Kidney (tissue), 14 donors: ENCODE data around the gene INSC. TPM values are rescaled to one million over a fixed set of nuclear protein-coding genes. Genes with fewer than 3 reads are reported as not detected.

ENCODE experiments used
- DNase-seq, 5 donors: peaks; one replicate each; pipeline ENCODE4 v3.0.0-alpha.2; 2013 to 2020
- FAIRE-seq: peaks from 2 replicates; lab custom pipeline; 2012; peaks lifted over from hg19 to GRCh38; lab: Jason Lieb, UNC
- H3K27ac ChIP-seq, 2 donors: one replicate each; pipeline ENCODE4 v1.7.0; 2013; ENCODE audit warnings: low read depth in 2 of 2, low read length in 2 of 2, inconsistent platforms in 1 of 2
- H3K27me3 ChIP-seq: one replicate; pipeline ENCODE4 v1.7.1; 2013; ENCODE audit warnings: low read length, inconsistent platforms; ENCODE audit not compliant: control insufficient read depth, insufficient read depth
- H3K36me3 ChIP-seq, 3 donors: one replicate each; pipeline versions ENCODE4 v1.7.0 to v1.7.1; 2013; ENCODE audit warnings: low read length in 3 of 3, control low read depth in 1 of 3, inconsistent platforms in 1 of 3; ENCODE audit not compliant: insufficient read depth in 3 of 3, control insufficient read depth in 2 of 3
- H3K4me1 ChIP-seq, 3 donors: one replicate each; pipeline versions ENCODE4 v1.7.0 to v1.7.1; 2013; ENCODE audit warnings: low read length in 3 of 3, inconsistent platforms in 1 of 3, low read depth in 1 of 3; ENCODE audit not compliant: control insufficient read depth in 2 of 3, insufficient read depth in 2 of 3
- H3K4me3 ChIP-seq, 3 donors: one replicate each; pipeline versions ENCODE4 v1.7.0 to v1.8.1; 2013; ENCODE audit warnings: low read length in 3 of 3, control low read depth in 1 of 3, inconsistent platforms in 1 of 3
- H3K9ac ChIP-seq, 3 donors: one replicate each; pipeline versions ENCODE4 v1.7.0 to v1.7.1; 2013; ENCODE audit warnings: low read length in 3 of 3, control low read depth in 1 of 3, inconsistent platforms in 1 of 3
- H3K9me3 ChIP-seq, 3 donors: one replicate each; pipeline versions ENCODE4 v1.7.0 to v1.7.1; 2013; ENCODE audit warnings: low read length in 3 of 3, control low read depth in 1 of 3, inconsistent platforms in 1 of 3; ENCODE audit not compliant: control insufficient read depth in 2 of 3, insufficient read depth in 1 of 3
- CTCF ChIP-seq: IDR thresholded peaks from 3 replicates; pipeline ENCODE4 v1.5.1; 2012; ENCODE audit warnings: mild to moderate bottlenecking, moderate library complexity, borderline replicate concordance; ENCODE audit not compliant: insufficient read depth; ENCODE audit errors: extremely low read depth
- intact Hi-C: fragments of 100-400 bp; cut with DNase I; formaldehyde crosslinking; loops from one replicate; pipeline ENCODE4 v1.11.1; 2022
- polyA plus RNA-seq: library from polyadenylated mRNA; stranded (reverse); fragments of 350-450 nt; fragmentation: Illumina TruSeq; extraction: RNeasy Lipid Tissue Mini Kit (QIAGEN cat#74804); gene quantifications from one replicate; pipeline ENCODE4 v1.2.3, GENCODE V29; 2014; ENCODE audit warnings: low read depth, low replicate concordance; ENCODE audit not compliant: insufficient read depth
- total RNA-seq: library from RNA; stranded (reverse); fragmentation: NEBNext Ultra II Directional; extraction: Animal tissue kit (Norgen Biotek cat#: 25700); gene quantifications from one replicate; pipeline ENCODE4 v1.2.1, GENCODE V29; 2021
- donor health status: control.
- donor health status: control.
- donor health status: control.
- donor health status: control.
- donor health status: control.
- donor health status: DM: yes; HTN: yes; CAD: no.
- donor health status: Normal renal cell carcinoma (clear cell type).

Gene INSC
- total and polyA plus RNA-seq, 2 donors from 2014 or later = 0.41 to 1.3 TPM

DNA sequence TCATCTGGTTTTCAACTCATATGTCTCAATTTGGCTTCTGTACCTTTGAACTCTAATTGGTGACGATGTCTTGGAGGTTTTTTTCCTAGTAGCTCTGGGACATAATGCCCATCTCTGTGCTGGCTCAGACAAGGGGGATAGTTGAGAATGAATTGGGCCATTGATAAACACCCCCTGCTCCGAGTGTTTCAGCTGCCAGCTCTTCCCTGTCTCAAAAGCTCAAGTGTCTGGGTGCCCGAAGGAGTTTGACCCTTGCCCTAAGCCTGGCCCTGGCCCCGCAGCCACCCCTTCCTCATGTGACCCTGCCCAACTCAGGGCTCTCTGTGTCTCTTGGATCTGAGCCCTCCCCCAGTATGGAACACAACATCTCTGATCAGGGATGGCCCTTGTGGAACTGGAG, 3.0 kb downstream of the INSC start:
- H3K4me3 ChIP-seq = no peak overlapping the region
- FAIRE-seq (no peak), DNase-seq (no peak)
- H3K9ac ChIP-seq = no peak overlapping the region
- intact Hi-C loops = no loop called here
- no peaks in the 10 kb centered on the region for H3K9me3 ChIP-seq
- no peaks in the 10 kb centered on the region for H3K27me3 ChIP-seq
- H3K36me3 ChIP-seq = no peaks in the 10 kb centered on the region
- H3K4me1 ChIP-seq = no peaks in the 10 kb centered on the region
- H3K27ac ChIP-seq = no peak overlapping the region
- TF ChIP-seq CTCF = no peak

DNA sequence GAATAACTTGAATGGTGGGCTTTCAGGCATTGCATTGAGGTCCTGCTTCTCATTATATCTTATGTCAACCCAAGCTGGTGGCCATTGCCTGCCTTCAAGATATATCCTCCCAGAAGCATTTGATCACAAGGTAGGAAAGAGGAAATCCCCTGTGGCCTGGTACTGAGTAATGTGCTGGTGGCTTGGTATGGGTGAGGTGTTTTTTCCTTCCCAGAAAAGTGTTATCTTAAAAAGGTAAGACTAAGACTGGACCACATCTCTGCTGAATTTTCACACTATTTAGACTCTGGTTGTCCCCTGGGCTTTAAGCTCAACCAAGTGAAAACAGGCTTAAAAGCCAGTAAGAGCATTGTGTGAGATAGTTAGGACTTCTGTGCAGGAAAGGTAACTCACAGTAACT, 3.7 kb downstream of the INSC start:
- H3K4me1 ChIP-seq = no peaks in the 10 kb centered on the region
- intact Hi-C loops = no loop called here
- no peak for DNase-seq
- no peaks in the 10 kb centered on the region for H3K9me3 ChIP-seq
- no peak overlapping the region for H3K27ac ChIP-seq
- no peak overlapping the region for H3K4me3 ChIP-seq
- no peak for TF ChIP-seq CTCF
- no peak overlapping the region for H3K9ac ChIP-seq
- no peak for FAIRE-seq
- no peaks in the 10 kb centered on the region for H3K36me3 ChIP-seq
- no peaks in the 10 kb centered on the region for H3K27me3 ChIP-seq

DNA sequence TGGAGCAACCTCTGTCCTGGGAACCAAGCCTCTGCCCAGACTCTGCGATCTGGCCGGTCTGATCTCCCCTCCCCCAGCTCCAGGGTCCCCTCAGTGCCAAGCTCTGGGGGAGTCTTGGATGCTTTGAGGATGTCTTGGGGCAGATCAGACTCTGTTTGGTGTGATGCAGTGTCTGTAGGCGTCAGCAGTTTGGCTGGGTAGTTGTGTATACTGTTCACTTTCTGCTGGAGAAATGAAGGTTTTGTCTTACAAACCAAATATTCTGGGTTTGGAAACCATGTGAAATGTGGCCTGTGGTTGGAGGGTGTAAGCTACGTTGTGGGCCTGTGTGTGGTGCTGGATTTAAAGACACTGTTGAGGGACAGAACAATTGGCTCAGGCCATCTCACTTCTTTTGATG, 4.6 kb downstream of the INSC start:
- H3K27me3 ChIP-seq = no peaks in the 10 kb centered on the region
- no peak overlapping the region for H3K4me3 ChIP-seq
- no peaks in the 10 kb centered on the region for H3K4me1 ChIP-seq
- no peaks in the 10 kb centered on the region for H3K9me3 ChIP-seq
- H3K27ac ChIP-seq = no peak overlapping the region
- no peak overlapping the region for H3K9ac ChIP-seq
- DNase-seq (no peak), FAIRE-seq (no peak)
- intact Hi-C loops = no loop called here
- no peaks in the 10 kb centered on the region for H3K36me3 ChIP-seq
- TF ChIP-seq CTCF = no peak

GRCh38 chr11:15119826-15120225, 5.1 kb downstream of the INSC start:
- Histone ChIP-seq H3K9me3 (no peaks in the 10 kb centered on the region), H3K36me3 (no peaks in the 10 kb centered on the region), H3K4me1 (no peaks in the 10 kb centered on the region), H3K4me3 (no peak overlapping the region), H3K9ac (no peak overlapping the region), H3K27ac (no peak overlapping the region), H3K27me3 (no peaks in the 10 kb centered on the region)
- DNase-seq (no peak), FAIRE-seq (no peak)
- no peak for TF ChIP-seq CTCF
- intact Hi-C loops = no loop called here
